Measurements from ENCODE around the gene TMEM201. TPM values are rescaled to one million over a fixed set of nuclear protein-coding genes. Genes with fewer than 3 reads are reported as not detected.

TMEM201 gene
- total RNA-seq, 2 donors from 2014 or later, result 11.2 to 15.0 TPM

GRCh38 chr1:9590201-9590600, 1.5 kb downstream of the TMEM201 start:
- DNase-seq (ENCODE audit: low spot score) (no peak), ATAC-seq (ENCODE audit: insufficient number of reproducible peaks, low FRiP score, low read depth) (no peak)
- no peaks in the 10 kb centered on the region for H3K36me3 ChIP-seq
- H3K9me3 ChIP-seq, result no peaks in the 10 kb centered on the region
- no peak overlapping the region for H3K4me3 ChIP-seq
- H3K4me1 ChIP-seq (ENCODE audit: control insufficient read depth in 1 of 2, low read depth in 2 of 2), result peaks cover 5 to 24% of the 10 kb centered on the region in 2 donors
- no peak for TF ChIP-seq CTCF (IDR thresholded peaks at IDR 0.05)
- H3K27me3 ChIP-seq (replicated peaks; ENCODE audit: insufficient read depth), result no peaks in the 10 kb centered on the region
- no peak overlapping the region for H3K27ac ChIP-seq

GRCh38 chr1:9590945-9591668, 2.4 kb downstream of the TMEM201 start:
- Histone ChIP-seq H3K36me3 (no peaks in the 10 kb centered on the region), H3K4me3 (no peak overlapping the region), H3K27ac (no peak overlapping the region), H3K9me3 (no peaks in the 10 kb centered on the region), H3K27me3 (replicated peaks; ENCODE audit: insufficient read depth) (no peaks in the 10 kb centered on the region), H3K4me1 (ENCODE audit: control insufficient read depth in 1 of 2, low read depth in 2 of 2) (peaks cover 5 to 24% of the 10 kb centered on the region in 2 donors)
- TF ChIP-seq CTCF (IDR thresholded peaks at IDR 0.05), result no peak
- DNase-seq (ENCODE audit: low spot score) (no peak), ATAC-seq (ENCODE audit: insufficient number of reproducible peaks, low FRiP score, low read depth) (no peak)

- DNase-seq (ENCODE audit: low spot score), result no peak
- peaks cover 5 to 24% of the 10 kb centered on the region in 2 donors for H3K4me1 ChIP-seq (ENCODE audit: control insufficient read depth in 1 of 2, low read depth in 2 of 2)
- no peaks in the 10 kb centered on the region for H3K36me3 ChIP-seq
- no peak for TF ChIP-seq CTCF (IDR thresholded peaks at IDR 0.05)
- no peaks in the 10 kb centered on the region for H3K27me3 ChIP-seq (replicated peaks; ENCODE audit: insufficient read depth)
- H3K27ac ChIP-seq, result no peak overlapping the region
- H3K9me3 ChIP-seq, result no peaks in the 10 kb centered on the region
- ATAC-seq (ENCODE audit: insufficient number of reproducible peaks, low FRiP score, low read depth), result no peak
- H3K4me3 ChIP-seq, result no peak overlapping the region
Measured at GRCh38 chr1:9591669-9592509, 3.2 kb downstream of the TMEM201 start.

GRCh38 chr1:9592510-9593075, 3.9 kb downstream of the TMEM201 start:
- ATAC-seq (ENCODE audit: insufficient number of reproducible peaks, low FRiP score, low read depth) (no peak), DNase-seq (ENCODE audit: low spot score) (no peak)
- H3K9me3 ChIP-seq, result no peaks in the 10 kb centered on the region
- H3K4me1 ChIP-seq (ENCODE audit: control insufficient read depth in 1 of 2, low read depth in 2 of 2), result peaks cover 5 to 24% of the 10 kb centered on the region in 2 donors
- TF ChIP-seq CTCF (IDR thresholded peaks at IDR 0.05), result no peak
- no peak overlapping the region for H3K27ac ChIP-seq
- no peak overlapping the region for H3K4me3 ChIP-seq
- no peaks in the 10 kb centered on the region for H3K27me3 ChIP-seq (replicated peaks; ENCODE audit: insufficient read depth)
- no peaks in the 10 kb centered on the region for H3K36me3 ChIP-seq

- H3K27me3 ChIP-seq (replicated peaks; ENCODE audit: insufficient read depth), result no peaks in the 10 kb centered on the region
- peaks cover 5 to 23% of the 10 kb centered on the region in 2 donors for H3K4me1 ChIP-seq (ENCODE audit: control insufficient read depth in 1 of 2, low read depth in 2 of 2)
- ATAC-seq (ENCODE audit: insufficient number of reproducible peaks, low FRiP score, low read depth) (no peak), DNase-seq (ENCODE audit: low spot score) (no peak)
- H3K4me3 ChIP-seq, result no peak overlapping the region
- no peaks in the 10 kb centered on the region for H3K36me3 ChIP-seq
- TF ChIP-seq CTCF (IDR thresholded peaks at IDR 0.05), result no peak
- no peaks in the 10 kb centered on the region for H3K9me3 ChIP-seq
- H3K27ac ChIP-seq, result no peak overlapping the region
Measured at GRCh38 chr1:9593147-9593491, 4.4 kb downstream of the TMEM201 start.
